ENCODE results near the gene ASNSD1.
"Not testable (repeated sequence)": the region's sequence is repeated elsewhere in the genome, so short reads cannot be mapped to it uniquely, and the experiment has no call there.

Gene ASNSD1

GRCh38 chr2:189681903-189682302 lies 20.6 kb downstream of the ASNSD1 start:
- in situ Hi-C loops (cut with HindIII; ENCODE audit: low pct_ligation_motif_present, low sequenced_read_pairs), result no loop called here
- no peaks in the 10 kb centered on the region for H3K36me3 ChIP-seq (replicated peaks)
- no peaks in the 10 kb centered on the region for H3K27me3 ChIP-seq (replicated peaks)
- no peak overlapping the region for H3K27ac ChIP-seq
- no peak overlapping the region for H3K4me3 ChIP-seq (ENCODE audit: low read depth, low read length)
- DNase-seq, result no peak
- no peak for TF ChIP-seq CTCF (IDR thresholded peaks at IDR 0.05; ENCODE audit: low read depth, low read length, missing control alignments)

- no peak overlapping the region for H3K4me3 ChIP-seq (ENCODE audit: low read depth, low read length)
- no peak for TF ChIP-seq CTCF (IDR thresholded peaks at IDR 0.05; ENCODE audit: low read depth, low read length, missing control alignments)
- DNase-seq, result no peak
- no peaks in the 10 kb centered on the region for H3K27me3 ChIP-seq (replicated peaks)
- in situ Hi-C loops (cut with HindIII; ENCODE audit: low pct_ligation_motif_present, low sequenced_read_pairs), result no loop called here
- no peak overlapping the region for H3K27ac ChIP-seq
- H3K36me3 ChIP-seq (replicated peaks), result no peaks in the 10 kb centered on the region
Observed at GRCh38 chr2:189683348-189683747, 22.1 kb downstream of the ASNSD1 start.

- no peak for DNase-seq
- H3K27me3 ChIP-seq (replicated peaks), result no peaks in the 10 kb centered on the region
- no peak for TF ChIP-seq CTCF (IDR thresholded peaks at IDR 0.05; ENCODE audit: low read depth, low read length, missing control alignments)
- H3K27ac ChIP-seq, result no peak overlapping the region
- no peak overlapping the region for H3K4me3 ChIP-seq (ENCODE audit: low read depth, low read length)
- in situ Hi-C loops (cut with HindIII; ENCODE audit: low pct_ligation_motif_present, low sequenced_read_pairs), result no loop called here
- no peaks in the 10 kb centered on the region for H3K36me3 ChIP-seq (replicated peaks)
Observed at GRCh38 chr2:189684811-189685210, 23.6 kb downstream of the ASNSD1 start.

GRCh38 chr2:189685540-189686229 lies 24.4 kb downstream of the ASNSD1 start:
- Histone ChIP-seq H3K4me3 (ENCODE audit: low read depth, low read length) (no peak overlapping the region), H3K27ac (no peak overlapping the region), H3K36me3 (replicated peaks) (no peaks in the 10 kb centered on the region), H3K27me3 (replicated peaks) (no peaks in the 10 kb centered on the region)
- peak; percentile 59 for DNase-seq
- in situ Hi-C loops (cut with HindIII; ENCODE audit: low pct_ligation_motif_present, low sequenced_read_pairs), result no loop called here
- no peak for TF ChIP-seq CTCF (IDR thresholded peaks at IDR 0.05; ENCODE audit: low read depth, low read length, missing control alignments)

- H3K27me3 ChIP-seq (replicated peaks); H3K27ac ChIP-seq; in situ Hi-C loops (cut with HindIII; ENCODE audit: low pct_ligation_motif_present, low sequenced_read_pairs); H3K36me3 ChIP-seq (replicated peaks); DNase-seq; H3K4me3 ChIP-seq (ENCODE audit: low read depth, low read length): not testable (repeated sequence)
Observed at GRCh38 chr2:189687796-189688195, 26.5 kb downstream of the ASNSD1 start.

GRCh38 chr2:189696223-189696622 lies 35.0 kb downstream of the ASNSD1 start:
- H3K4me3 ChIP-seq (ENCODE audit: low read depth, low read length), result no peak overlapping the region
- no peak for TF ChIP-seq CTCF (IDR thresholded peaks at IDR 0.05; ENCODE audit: low read depth, low read length, missing control alignments)
- no peaks in the 10 kb centered on the region for H3K27me3 ChIP-seq (replicated peaks)
- in situ Hi-C loops (cut with HindIII; ENCODE audit: low pct_ligation_motif_present, low sequenced_read_pairs), result no loop called here
- no peak overlapping the region for H3K27ac ChIP-seq
- no peaks in the 10 kb centered on the region for H3K36me3 ChIP-seq (replicated peaks)
- no peak for DNase-seq

All from brain microvascular endothelial cell (primary cell).